Measurements from ENCODE around the gene TFF2.

The TFF2 gene

DNA sequence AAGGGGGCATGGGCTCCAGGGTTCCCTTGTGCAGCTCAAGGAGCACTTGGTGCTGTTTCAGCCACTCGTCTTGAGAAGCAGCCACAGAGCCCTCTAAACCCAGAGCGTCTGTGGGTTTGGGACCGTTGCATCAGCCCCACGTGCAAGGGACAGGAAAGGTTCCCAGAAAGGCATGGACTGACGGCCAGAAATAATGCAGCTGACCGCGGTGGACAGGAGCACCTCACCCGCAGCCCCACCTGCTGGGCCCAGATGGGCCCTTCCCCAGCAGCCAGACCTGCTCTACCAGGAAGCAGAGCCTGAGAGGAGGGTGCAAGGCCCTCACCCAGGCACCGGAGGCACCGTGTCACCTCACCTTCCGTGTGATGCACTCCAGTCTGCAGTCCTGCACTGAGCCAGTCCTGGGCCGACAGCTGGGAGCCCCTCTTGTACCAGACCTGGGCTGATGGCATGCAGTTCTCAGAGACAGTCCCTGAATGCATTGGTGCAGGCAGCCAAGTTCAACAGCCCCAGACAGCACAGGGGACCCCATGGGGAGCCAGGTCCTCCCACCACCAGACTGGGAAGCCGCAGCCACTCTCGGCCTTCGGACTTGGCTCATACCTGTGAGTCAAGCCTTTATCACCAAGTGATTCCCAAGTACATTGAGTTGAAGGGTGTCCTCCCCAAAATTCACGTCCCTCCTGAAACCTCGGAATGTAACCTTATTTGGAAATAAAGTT, 30.8 kb downstream of the TFF2 start:
- TF ChIP-seq, protein P1, sequence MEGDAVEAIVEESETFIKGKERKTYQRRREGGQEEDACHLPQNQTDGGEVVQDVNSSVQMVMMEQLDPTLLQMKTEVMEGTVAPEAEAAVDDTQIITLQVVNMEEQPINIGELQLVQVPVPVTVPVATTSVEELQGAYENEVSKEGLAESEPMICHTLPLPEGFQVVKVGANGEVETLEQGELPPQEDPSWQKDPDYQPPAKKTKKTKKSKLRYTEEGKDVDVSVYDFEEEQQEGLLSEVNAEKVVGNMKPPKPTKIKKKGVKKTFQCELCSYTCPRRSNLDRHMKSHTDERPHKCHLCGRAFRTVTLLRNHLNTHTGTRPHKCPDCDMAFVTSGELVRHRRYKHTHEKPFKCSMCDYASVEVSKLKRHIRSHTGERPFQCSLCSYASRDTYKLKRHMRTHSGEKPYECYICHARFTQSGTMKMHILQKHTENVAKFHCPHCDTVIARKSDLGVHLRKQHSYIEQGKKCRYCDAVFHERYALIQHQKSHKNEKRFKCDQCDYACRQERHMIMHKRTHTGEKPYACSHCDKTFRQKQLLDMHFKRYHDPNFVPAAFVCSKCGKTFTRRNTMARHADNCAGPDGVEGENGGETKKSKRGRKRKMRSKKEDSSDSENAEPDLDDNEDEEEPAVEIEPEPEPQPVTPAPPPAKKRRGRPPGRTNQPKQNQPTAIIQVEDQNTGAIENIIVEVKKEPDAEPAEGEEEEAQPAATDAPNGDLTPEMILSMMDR (IDR thresholded peaks at IDR 0.05; ENCODE audit: extremely low read depth, insufficient read depth, missing control alignments): no peak
- in situ Hi-C loops (cut with MboI; ENCODE audit: low pct_unique_long_range_greater_than_20kb, low sequenced_read_pairs, unreplicated experiment): loop anchor here (10.0 kb wide), 1 partner anchor 125 kb away; no protein-coding TSS in a partner anchor
- DNase-seq (ENCODE audit: low spot score): no peak

DNA sequence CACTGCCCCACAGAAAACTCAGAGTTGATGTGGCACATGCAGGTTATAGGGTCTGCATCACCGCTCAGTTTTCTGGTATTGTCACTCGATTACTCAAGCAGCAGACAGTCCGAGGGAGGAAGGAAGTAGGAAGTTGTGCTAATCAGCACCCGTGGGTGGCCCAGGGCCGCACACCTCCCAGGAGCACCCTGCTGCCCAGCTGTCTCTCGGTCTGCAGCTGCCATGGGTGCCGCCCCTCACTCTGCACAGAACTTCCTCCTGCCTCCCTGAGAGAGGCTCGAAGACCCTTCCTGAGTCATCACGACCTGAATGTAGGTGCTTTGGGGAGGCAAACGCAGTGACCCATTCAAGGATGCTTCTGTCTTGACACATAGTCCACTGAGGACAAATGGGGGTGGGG, 31.4 kb downstream of the TFF2 start:
- in situ Hi-C loops (cut with MboI; ENCODE audit: low pct_unique_long_range_greater_than_20kb, low sequenced_read_pairs, unreplicated experiment): loop anchor here (10.0 kb wide), 1 partner anchor 125 kb away; no protein-coding TSS in a partner anchor
- TF ChIP-seq, protein P1 (IDR thresholded peaks at IDR 0.05; ENCODE audit: extremely low read depth, insufficient read depth, missing control alignments): no peak
- no peak for DNase-seq (ENCODE audit: low spot score)

DNA sequence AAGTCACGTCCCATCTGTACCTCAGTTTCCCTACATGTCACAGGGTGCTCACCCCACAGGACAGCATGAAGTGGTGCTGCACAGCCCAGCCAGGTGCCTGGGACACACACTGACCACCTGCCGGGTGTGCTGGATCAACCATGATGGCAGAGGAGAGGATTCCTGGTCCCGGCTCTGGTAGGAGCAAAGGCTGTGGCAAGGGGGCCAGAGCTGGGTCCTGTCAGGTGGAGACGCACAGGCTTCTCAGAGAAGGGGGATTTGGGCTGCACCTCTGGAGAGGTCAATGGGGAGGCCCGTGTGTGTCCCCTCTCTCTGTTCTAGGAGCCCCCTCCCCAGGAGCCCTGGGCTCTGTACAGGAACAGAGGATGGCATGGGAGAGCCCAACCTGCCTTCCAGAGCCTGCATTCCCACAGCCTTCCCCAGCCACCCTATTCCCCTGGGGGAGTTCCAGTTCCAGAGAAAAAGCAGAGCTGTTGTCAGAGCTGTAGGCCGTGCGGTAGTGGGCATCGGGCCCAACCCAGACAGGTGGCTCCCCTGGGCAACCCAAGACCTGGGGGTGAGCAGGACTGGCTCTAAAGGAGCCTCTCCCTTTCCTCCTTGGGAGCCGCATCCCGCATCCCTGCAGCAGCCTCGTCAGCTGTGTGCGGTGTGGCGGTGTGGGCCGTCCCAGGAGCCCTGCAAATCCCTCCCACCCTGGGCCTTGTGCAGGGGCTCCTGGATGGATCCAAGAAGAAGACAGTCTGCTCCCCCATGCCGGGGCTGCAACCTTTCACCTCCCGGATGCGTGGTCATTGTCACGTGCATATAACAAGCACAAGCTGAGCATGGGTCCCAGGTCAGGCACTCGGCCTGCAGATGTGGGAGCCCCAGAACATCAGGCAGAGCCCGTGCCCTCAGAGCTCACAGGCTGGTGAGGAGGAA, 32.7 kb downstream of the TFF2 start:
- no peak for DNase-seq (ENCODE audit: low spot score)
- in situ Hi-C loops (cut with MboI; ENCODE audit: low pct_unique_long_range_greater_than_20kb, low sequenced_read_pairs, unreplicated experiment): loop anchor here (10.0 kb wide), 1 partner anchor 127 kb away; no protein-coding TSS in a partner anchor
- TF ChIP-seq, protein P1 (IDR thresholded peaks at IDR 0.05; ENCODE audit: extremely low read depth, insufficient read depth, missing control alignments): no peak

DNA sequence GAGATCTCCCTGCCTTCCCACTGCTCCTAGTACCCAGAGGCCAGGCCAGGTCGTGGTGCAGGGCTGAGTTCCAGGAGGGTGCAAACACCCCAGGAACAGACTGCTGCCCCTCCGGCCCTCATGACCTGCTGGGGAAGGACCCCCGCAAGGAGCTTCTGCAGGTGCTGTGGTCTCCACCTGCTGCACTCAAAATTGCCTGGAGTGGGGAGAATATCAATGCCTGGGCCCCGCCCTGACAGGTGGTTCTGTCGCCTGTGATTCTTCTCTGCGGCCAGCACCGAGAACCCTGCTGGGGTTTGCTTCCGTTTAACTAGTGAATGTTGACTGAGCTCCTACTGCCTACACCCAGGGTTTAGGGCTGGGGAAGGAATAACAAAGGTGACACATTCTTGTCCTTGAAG, 33.5 kb downstream of the TFF2 start:
- no peak for DNase-seq (ENCODE audit: low spot score)
- TF ChIP-seq, protein P1 (IDR thresholded peaks at IDR 0.05; ENCODE audit: extremely low read depth, insufficient read depth, missing control alignments): no peak
- in situ Hi-C loops (cut with MboI; ENCODE audit: low pct_unique_long_range_greater_than_20kb, low sequenced_read_pairs, unreplicated experiment): loop anchor here (10.0 kb wide), 1 partner anchor 127 kb away; no protein-coding TSS in a partner anchor

DNA sequence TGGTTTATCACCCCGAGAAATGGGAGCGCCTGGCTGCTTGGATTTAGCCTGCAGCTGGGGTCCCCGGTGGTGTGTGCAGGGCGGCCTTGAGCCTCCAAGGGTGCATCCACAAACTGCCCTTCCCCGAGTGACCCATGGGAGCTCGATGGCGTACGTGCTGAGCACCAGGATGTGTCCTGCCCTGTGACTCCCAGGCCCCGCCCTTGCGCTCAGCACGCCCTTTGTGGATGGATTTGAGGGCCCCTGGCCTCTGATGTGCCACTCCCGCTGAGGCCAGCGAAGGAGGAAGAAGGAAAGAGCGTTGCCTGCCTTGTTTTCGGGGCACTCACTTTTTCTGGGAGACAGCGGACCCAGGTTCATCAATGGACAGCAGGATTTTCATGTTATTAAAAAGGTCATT, 33.9 kb downstream of the TFF2 start:
- TF ChIP-seq, protein P1 (IDR thresholded peaks at IDR 0.05; ENCODE audit: extremely low read depth, insufficient read depth, missing control alignments): no peak
- in situ Hi-C loops (cut with MboI; ENCODE audit: low pct_unique_long_range_greater_than_20kb, low sequenced_read_pairs, unreplicated experiment): loop anchor here (10.0 kb wide), 1 partner anchor 128 kb away; no protein-coding TSS in a partner anchor
- DNase-seq (ENCODE audit: low spot score): no peak

DNA sequence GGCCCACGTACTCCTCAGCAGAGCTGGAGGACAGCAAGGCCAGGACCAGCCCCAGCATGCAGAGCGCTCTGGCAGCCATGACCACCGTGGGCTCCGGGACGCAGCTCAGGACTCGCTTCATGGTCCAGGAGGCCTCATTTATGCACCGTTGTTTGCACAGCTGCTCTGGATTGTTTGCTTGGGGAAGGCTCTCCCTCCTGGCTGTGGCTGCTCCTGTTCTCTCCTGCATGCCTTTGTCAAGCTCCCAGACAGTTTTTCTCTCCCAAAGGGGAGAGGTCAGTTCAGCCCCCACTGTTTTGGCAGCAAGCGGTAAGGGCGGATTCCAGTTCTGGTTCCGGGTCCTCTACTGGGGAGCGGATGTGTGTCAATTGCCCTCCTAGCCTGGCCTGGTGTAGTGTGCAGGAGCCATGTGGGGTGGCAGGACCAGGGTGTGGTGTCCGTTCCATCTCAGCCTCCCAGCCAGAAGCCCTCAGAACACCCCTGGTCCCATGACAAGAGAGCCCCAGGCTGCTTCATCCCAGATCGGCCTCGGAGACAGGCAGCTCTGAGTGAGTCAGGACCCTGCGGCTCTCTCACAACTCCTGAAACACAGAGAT, 35.4 kb downstream of the TFF2 start, which contains the start of gene TFF3:
Gene TFF3, minus strand, starts transcription at position 114 of the 596 bp plus-strand sequence. Its CDS starts 35 bp downstream, at position 79.
- in situ Hi-C loops (cut with MboI; ENCODE audit: low pct_unique_long_range_greater_than_20kb, low sequenced_read_pairs, unreplicated experiment): loop anchor here (10.0 kb wide), 1 partner anchor 129 kb away; no protein-coding TSS in a partner anchor
- TF ChIP-seq, protein P1 (IDR thresholded peaks at IDR 0.05; ENCODE audit: extremely low read depth, insufficient read depth, missing control alignments): no peak
- no peak for DNase-seq (ENCODE audit: low spot score)
